NCI-H1417 (cell line): ENCODE data around the gene RAD51AP2.
"Not testable (repeated sequence)": the region's sequence is repeated elsewhere in the genome, so short reads cannot be mapped to it uniquely, and the experiment has no call there.

ENCODE experiments used
- DNase-seq, 3 experiments: peaks; one replicate each; lab custom pipeline; 2025; lab: John Stamatoyannopoulos, UW

Gene RAD51AP2

DNA sequence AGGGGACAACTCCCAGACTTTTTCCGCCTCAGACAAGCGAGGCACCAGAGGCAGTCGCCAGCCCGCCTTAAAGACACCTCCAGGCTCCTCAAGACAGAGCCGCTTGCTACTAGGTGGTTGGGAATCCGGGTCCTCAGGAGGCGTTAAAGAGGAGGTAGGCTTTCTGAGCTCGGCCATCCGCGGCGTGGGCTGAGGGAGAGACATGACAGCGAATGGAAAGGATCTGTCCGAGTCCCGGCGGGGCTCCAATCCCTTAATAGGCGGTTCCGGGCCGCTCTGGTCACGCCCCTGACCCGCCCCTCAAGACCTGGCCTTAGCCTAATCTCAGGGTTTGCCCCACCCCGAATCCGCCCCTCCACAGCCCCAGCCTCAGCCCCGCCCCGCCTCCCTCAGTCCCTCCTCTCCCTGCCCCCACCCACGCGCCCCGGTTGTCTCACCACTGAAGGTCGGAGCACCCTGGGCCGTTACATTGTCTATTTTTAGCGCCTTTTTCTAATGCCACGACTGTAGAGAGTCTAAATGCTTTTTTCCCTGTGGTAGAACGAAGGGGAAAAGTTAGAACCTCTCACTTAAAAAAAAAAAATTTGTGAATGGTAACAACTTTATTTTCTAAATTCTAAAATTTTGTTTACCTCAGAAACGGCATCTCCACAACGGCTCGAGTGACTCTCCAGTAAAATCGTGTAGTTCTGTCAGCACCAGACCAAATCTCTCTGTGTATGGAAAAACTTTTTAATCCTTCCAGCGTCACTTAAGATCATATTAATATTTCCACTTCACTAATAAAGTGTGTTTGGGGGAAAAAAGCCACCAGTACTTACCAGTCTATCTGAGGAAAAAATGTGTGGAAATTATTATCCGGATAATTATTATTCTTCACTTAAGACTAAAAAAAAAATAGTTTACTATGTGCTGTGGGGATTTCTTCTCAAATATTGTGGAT lies at the start of gene RAD51AP2:
Gene RAD51AP2 (minus strand): TSS at position 229 of the 943 bp plus-strand sequence. CDS start 25 bp downstream, at position 204.
- peak; percentile 25 to 81 (median 35) for DNase-seq

DNA sequence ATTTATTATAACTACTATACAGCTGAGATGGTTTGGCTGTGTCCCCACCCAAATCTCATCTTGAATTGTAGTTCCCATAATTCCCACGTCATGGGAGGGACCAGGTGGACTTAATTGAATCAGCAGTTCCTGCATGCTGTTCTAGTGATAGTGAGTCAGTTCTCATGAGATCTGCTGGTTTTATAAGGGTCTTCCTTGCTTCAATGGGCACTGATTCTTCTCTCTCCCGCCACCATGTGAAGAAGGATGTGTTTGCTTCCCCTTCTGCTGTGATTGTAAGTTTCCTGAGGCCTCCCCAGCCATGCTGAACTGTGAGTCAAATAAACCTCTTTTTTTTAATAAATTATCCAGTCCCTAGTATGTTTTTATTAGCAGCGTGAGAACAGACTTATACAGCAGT lies 47.5 kb upstream of the RAD51AP2 start:
- not testable (repeated sequence) for DNase-seq

DNA sequence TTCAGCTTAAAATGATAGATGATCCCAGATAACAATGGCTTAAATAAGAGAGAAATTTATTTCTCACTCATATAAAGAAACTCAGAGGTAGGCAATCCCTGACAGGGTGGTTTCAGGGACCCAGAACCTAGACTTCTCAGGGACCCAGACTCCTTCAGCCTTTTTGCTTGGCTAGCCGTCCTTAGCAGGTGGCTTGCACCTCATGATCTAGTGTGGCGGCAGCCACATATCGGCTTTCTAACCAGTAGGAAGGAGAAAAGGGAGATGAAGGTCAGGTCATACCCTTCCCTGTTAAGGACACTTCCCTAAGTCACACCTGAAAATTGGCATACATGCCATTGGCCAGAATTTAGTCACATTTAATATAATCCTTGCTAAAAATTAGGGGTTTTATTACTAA lies 40.6 kb upstream of the RAD51AP2 start:
- DNase-seq: no peak

DNA sequence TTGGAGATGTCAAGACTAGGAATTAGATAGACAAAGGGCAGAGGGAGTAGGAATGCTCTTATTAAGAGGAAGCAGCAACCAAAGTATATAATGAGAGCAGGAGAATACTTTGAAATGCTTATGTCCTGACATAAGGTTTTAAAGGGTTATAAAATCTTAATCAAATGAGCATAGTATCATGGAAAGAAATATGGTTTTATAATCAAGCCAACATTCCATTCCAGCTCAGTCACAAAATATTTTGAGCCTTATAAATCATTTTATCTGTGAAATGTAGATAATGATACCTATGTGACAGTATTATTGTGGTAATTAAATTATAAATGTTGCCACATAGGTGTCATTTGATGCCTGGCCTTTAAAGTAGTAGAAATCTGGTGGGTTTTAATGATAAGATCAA lies 39.8 kb upstream of the RAD51AP2 start:
- DNase-seq: no peak

DNA sequence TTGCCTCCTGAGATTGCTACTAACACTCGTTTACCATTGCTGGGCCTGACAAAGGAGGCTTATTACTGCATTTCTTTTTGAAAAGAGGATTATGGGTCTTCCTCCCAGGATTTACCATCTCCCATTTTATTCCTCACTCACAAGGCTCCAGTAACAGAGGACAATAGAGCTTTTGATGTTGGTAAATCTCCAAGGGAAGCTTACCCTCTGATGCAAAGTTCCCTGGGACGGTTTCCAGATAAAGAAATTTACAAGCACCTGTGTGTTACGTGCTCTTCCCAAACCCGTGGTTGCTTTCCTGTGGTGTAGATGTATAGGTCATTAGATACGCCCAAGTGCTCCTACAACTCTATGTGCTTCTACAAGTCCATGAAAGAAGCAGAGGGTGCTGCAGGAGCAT lies 39.4 kb upstream of the RAD51AP2 start:
- DNase-seq: no peak

DNA sequence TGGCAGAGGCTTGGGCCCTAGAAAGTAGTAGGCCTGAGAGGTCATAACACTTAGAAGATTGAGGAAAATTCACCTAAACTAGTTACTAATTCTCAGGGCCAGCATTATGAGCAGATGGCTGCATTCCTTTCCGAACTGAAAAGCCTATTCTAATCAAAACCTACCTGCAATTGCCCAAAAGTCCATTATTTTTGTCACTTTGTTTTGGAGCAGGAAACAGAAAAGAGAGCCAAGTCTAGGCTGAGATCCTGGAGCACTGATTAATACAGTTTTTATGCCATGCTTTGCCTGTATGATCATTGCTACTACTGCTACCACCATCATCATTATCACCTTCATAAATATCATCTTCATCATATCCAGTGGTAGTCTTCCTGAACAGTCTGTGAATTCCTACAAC lies 36.9 kb upstream of the RAD51AP2 start:
- no peak for DNase-seq

DNA sequence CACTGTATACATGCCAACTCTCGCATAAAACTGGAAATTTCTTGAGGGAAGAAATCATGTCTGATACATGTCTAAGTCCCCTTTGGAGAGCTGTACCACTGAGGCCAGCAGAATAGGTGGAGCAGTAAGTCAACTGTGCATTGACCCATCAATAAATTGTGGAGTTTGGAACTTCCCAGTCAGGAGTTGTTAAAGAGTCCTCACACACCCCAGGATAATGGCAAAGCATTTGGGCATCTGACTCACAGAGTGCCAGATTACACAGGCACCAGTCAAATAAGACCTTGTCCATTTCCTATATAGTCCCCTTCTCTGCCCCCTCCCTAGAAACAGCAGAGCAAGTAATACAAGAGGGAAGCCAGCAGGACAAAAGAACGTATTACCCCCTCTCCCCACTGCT lies 32.7 kb upstream of the RAD51AP2 start:
- DNase-seq: no peak

DNA sequence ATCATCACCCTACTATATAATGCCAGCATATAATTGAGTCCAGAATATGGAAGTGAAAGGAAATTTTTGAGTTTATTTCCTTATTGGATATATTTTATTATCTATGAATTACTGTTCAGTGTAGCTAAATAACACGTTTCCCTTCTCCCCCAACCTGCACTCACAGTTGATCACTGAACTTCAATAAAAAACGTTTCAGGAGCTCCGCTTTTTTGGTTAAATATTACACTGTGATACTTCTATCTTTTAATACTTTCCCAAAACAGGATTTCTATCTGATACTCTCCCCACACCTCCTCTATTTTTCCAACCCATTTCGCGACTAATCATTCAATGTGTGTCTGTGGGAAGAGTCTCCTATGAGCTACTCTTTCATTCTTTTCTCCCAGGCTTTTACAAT lies 29.5 kb upstream of the RAD51AP2 start:
- no peak for DNase-seq

DNA sequence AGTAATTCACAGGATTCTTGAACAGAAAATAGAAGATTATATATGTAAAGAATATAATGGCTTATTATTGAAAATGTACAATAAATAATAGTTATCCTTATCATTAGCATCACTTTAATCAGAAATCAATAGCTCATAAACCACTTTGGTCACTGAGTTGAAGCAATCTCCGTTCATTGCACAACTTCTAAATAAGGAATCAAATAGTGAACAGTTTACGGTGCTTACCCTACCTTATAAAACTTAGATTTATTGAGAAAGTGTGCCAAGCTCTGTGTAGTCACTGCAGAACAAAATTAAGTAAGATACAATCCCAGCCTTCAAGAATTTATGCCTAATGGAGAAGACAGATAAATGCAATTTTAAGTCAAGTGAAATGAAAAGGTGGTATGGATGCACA lies 29.0 kb upstream of the RAD51AP2 start:
- no peak for DNase-seq

DNA sequence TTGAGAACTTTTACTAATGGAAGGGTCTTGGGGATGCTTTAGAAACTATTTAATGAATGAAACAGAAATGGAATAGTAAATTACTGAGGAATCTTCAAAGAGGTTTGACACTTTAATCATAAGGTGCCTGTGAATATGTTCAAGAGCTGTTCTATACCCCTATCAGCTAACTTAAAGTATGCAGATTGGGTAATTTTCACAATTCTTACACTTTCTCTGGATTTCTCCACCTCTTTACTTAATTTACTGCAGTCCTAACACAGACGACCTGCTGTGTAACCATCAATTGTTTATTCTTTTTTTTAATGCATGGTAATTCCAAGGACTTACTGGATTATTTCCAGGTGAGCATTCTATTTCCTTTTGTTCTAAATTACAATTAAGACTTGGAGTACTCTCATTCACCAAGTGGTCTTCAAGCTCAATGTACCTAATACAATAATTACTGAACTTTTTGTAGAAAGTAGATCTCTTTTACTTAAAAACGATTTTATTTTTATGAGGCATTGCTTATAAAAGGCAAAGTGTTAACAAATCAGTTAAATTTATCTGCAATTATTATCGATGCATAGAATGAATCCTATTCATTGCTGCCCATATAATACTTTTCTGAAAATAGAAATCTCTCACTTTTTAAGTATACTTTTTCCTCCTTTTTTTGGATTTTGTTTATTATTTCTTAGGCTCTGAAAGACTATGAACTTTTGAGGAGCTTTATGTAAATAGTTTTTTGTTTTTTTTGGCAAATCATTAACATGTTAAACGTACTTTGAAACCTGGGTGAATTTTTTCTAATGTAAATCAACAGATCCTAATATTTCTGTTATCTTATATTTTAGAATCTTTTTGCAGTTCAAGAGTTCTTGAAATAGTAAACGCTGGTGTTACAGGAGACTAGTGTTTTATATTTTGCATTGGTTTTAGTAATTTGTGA lies 27.7 kb upstream of the RAD51AP2 start:
- no peak for DNase-seq

DNA sequence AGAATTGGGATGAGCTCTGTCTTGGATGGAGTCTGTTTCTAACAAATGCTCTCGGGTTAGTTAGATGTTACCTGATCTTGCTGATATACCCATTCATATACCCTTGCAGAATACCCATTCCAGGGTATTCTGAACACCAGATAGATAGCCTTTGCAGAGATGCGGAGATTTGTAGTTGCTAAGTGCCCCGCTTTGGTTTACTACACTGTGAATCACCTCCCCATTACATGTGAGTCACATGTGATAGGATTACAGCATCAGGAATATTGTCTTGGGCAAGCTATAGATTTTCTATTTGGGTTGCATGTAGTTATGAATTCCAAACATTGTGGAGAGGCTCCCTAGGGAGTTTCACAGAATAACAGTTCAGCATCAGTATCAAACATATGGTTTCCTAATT lies 26.0 kb upstream of the RAD51AP2 start:
- DNase-seq: no peak

DNA sequence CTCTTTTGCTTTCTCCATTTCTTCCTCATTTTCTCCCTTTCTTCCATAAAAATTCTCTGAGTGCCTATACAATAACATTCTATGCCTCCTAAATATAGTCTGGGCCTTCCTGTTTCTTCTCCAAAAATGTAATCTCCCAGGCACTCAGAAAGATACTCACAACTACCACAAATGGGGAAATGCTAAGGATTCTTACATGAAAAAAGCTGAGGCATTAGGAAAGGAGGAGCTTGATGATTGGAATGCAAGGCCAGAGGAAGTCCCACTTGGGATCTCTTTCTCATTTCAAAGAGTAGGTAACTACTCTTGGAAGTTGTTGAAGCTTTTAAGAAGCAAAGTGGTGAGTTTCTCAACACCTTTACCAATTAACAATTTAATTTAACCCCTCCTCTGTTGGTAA lies 25.6 kb upstream of the RAD51AP2 start:
- no peak for DNase-seq

DNA sequence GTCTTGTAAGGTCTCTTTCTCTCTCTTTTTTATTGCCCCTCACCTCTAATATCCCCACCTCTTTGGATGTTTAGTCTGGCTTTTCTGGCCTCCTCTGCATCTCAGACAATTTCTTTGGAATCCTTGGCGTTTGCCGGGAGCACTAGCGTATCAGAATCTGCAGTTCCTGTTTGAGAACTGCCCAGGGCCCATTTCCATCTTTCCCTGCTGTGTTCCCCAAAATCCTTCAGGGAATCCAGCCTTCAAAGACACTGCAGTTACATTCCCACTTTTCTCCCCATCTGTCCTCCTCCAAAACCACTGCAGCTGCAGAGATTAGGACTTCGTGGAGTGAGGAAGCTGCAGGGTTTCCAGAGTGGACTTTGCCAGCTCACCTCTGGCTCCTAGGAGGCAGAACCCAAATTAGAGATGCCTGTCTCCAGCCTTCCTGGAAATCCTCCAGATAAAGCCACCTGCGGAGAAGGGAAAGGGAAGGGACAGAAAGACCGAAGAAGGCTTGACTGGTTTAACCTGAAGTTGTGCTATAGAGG lies 25.0 kb upstream of the RAD51AP2 start:
- no peak for DNase-seq

DNA sequence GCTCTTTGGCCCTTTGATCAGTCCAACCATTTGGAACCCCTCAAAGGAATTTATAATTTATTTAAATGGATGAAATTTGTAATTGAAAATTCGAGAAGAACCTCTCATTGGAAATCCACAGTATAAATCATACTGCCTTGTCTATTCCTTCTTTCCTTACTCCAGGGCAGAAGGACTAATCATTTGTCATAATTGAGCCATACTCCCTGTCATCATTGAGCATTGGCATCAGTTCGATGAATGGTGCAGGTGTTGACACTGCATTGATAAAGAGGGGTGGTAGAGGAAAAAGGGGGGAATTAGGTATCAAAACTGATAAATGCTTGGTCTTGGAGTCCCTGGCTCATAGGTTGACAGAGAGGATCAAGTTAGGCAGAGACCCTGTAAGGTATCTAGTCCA lies 24.2 kb upstream of the RAD51AP2 start:
- DNase-seq: no peak

DNA sequence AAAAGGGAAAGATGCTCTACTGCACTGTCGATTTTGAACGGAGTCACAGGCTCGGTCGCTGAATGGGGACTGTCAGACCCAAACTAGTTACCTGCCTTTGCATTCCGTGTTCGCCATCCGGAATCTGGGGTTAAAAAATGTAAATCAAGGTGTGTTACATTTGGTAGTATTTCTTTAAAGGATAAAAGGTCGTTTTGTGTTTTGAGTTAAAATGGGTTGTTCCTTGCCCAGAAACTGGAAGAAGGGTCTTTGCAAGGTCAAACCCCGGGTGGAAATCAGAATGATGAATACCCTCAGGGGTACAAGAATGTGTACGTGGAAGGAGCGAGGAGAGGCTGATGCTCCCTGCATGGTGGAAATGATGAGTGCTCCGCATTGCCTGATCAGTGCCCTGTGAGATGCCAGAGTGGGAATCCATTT lies 23.3 kb upstream of the RAD51AP2 start:
- no peak for DNase-seq

DNA sequence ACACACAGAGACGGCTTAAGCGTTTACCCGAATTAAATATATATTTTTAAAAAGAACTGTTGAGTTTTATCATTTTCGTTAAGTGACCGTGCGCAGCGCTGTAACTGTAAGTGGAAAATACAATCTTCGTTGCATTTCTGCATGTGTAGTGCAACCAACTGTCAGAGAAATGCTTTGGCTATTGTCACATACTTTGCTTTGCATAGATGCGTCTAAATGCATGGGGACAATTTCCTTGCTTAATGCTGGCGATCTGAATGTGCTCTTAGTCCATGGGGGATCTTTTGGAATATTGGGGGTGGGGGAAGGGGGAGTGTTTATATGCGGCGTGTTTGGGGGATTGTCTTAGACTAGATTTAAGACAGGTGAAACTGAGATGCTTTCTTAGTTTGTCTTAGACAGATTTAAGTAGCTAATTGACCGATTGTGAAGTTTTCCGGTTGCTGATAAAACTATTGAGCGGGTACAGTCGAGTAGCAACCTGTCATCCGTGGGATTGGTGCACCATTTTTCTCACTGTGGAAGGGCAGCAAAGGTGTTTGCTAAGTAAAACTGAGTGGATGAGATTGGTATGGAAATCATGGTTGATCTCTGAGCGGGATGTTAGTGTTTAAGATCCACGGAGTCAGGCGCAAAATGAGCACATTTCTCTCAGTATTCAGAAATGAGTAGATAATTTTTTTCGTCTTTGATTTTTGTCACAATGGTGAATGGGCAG lies 22.7 kb upstream of the RAD51AP2 start:
- peak in 2 of 3 experiments; percentile 50 to 51 for DNase-seq

DNA sequence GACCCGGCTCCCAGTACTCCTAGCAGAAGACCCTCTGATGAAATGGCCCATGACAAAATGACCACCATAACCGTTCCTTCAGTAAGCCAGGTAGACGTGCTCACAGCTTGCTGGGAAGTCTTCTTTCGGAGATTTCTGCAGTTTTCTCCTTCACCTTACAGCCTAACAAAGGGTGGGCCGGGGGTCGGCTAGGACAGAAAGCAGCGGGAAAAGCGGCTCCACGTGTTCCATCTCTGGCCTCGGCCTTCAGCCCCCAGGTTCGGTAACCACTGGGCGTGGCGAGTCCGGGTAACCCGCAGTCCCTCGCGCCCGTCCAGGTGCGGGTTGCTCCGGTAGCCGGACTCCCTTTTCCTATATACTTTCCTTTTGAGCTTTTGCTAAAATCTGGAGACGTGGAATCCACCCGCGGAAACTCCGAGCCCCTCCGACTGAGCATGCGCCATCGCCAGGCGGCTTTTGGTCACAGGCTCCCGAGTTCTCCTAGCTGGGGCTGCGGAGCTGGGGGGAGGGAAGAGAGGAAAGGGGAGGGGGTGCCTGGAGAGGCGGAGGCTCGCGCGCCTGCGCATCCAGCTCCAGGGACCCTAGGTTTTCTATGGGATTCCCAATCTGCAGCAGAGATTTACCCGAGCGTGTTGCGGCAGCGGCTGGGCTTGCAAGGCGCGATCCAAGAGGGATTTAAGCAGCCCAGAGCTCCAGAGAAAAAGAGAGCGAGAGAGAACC lies 22.0 kb upstream of the RAD51AP2 start, which contains the start of gene VSNL1:
Gene VSNL1 (plus strand): TSS at position 604 of the 720 bp plus-strand sequence. CDS start 51,379 bp downstream, outside the sequence.
- DNase-seq: peak; percentile 83 to 96 (median 90)

DNA sequence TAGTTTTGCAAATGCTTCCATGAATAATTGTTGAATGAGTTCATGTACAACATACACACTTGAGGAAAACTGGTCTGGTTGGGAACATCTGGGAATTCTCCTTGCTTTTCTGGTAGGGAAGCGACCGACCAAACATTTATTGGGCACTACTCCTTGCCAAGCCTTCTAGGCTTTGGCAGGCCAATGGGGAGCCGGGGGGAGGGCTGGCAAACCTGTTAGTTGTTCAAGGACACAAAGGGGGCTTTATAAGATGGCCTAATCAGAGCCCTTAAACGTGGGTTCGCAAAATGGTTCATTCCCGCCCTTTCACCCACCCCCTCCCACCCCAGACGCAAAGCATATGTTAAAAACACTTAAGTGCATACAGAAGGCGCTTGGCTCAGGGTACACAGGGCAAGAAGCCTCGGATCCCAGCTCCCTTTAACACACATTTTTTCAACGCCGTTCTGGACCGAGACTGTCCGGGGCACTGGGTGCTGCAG lies 21.4 kb upstream of the RAD51AP2 start:
- DNase-seq: peak in 1 of 3 experiments; percentile 43

DNA sequence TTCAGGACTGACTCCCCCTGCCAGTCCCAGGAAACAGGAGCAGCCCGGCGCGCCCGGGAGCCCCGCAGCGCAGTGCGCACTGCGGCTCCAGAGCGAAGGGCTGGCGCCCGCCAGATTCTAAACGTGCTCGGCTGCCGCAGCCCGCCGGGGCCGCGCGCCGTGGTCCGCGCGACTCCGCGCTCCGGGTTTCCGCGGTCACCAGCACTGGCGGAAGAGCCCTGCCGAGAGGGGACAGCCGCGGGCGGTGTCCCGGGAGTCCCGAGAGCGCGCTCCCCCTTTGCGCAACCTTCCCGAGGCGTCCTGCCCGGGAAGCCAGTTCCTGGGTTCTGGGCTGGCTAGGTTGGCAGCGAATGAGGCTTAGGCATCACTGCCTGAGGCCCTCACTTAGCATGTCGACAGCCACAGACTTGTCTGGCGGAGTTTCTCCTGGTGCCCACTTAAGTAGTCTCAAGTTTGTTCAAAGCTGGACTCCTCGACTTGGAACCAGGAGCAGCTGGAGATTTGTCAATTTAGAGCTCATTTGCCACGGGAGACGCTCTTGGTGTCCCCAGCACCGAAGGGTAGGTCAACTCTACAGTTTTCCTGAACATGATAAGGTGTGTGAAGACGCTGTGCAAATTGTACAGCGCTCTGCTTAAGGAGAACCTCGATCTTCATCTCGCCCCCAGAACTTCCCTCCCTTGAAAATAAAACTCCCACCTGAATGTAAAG lies 20.8 kb upstream of the RAD51AP2 start:
- DNase-seq: peak; percentile 59 to 84 (median 60)
